H9 (cell line): Measurements from ENCODE around the gene OXSR1. TPM values are rescaled to one million over a fixed set of nuclear protein-coding genes. Genes with fewer than 3 reads are reported as not detected.

Experiments used
- DNase-seq: peaks from one replicate; pipeline ENCODE4 v3.0.0-alpha.2; 2017
- H2AFZ ChIP-seq: one replicate; pipeline ENCODE4 v1.6.1; 2013; ENCODE audit warnings: mild to moderate bottlenecking, low read length, control low read depth, moderate library complexity
- H2AK5ac ChIP-seq: 2 replicates; pipeline ENCODE4 v1.6.1; 2013; ENCODE audit warnings: low read length, control low read depth, mixed read lengths; ENCODE audit not compliant: insufficient read length
- H2BK120ac ChIP-seq: one replicate; pipeline ENCODE4 v1.6.1; 2013; ENCODE audit warnings: low read depth, mild to moderate bottlenecking, low read length, control low read depth, inconsistent platforms; ENCODE audit not compliant: poor library complexity, severe bottlenecking
- H2BK12ac ChIP-seq: 2 replicates; pipeline ENCODE4 v1.6.1; 2013; ENCODE audit warnings: low read length, control low read depth, mixed read lengths, low read depth; ENCODE audit not compliant: insufficient read length
- H2BK15ac ChIP-seq: 2 replicates; pipeline ENCODE4 v1.6.1; 2013; ENCODE audit warnings: low read depth, low read length, control low read depth
- H2BK20ac ChIP-seq: one replicate; pipeline ENCODE4 v1.6.1; 2013; ENCODE audit warnings: low read depth, mild to moderate bottlenecking, low read length, control low read depth, inconsistent platforms; ENCODE audit not compliant: poor library complexity, severe bottlenecking
- H2BK5ac ChIP-seq: 2 replicates; pipeline ENCODE4 v1.6.1; 2013; ENCODE audit warnings: low read length, control low read depth, mixed read lengths; ENCODE audit not compliant: insufficient read length
- H3K14ac ChIP-seq: 2 replicates; pipeline ENCODE4 v1.6.1; 2013; ENCODE audit warnings: low read length, control low read depth; ENCODE audit not compliant: insufficient read depth
- H3K18ac ChIP-seq: 2 replicates; pipeline ENCODE4 v1.6.1; 2013; ENCODE audit warnings: low read depth, mild to moderate bottlenecking, mixed read lengths, low read length, control low read depth; ENCODE audit not compliant: insufficient read length
- H3K23ac ChIP-seq: 2 replicates; pipeline ENCODE4 v1.6.1; 2013; ENCODE audit warnings: low read length, control low read depth, mixed read lengths, low read depth; ENCODE audit not compliant: insufficient read length
- H3K23me2 ChIP-seq: 2 replicates; pipeline ENCODE4 v1.6.1; 2013; ENCODE audit warnings: low read depth, mild to moderate bottlenecking, mixed read lengths, low read length, control low read depth; ENCODE audit not compliant: insufficient read length, poor library complexity, severe bottlenecking
- H3K27ac ChIP-seq: 2 replicates; pipeline ENCODE4 v1.5.1; 2013; ENCODE audit warnings: low read length, control low read depth, mixed read lengths, low read depth; ENCODE audit not compliant: insufficient read length
- H3K27me3 ChIP-seq: 2 replicates; pipeline ENCODE4 v1.6.1; 2013; ENCODE audit warnings: low read length, control low read depth, inconsistent platforms; ENCODE audit not compliant: insufficient read depth
- H3K4ac ChIP-seq: 2 replicates; pipeline ENCODE4 v1.6.1; 2013; ENCODE audit warnings: low read depth, mild to moderate bottlenecking, control low read depth, inconsistent platforms, low read length, moderate library complexity
- H3K4me1 ChIP-seq: 2 replicates; pipeline ENCODE4 v1.6.1; 2013; ENCODE audit warnings: low read length, control low read depth, inconsistent platforms; ENCODE audit not compliant: insufficient read depth
- H3K4me2 ChIP-seq: 2 replicates; pipeline ENCODE4 v1.6.1; 2013; ENCODE audit warnings: low read length, control low read depth, mixed read lengths; ENCODE audit not compliant: insufficient read length, insufficient read depth
- H3K56ac ChIP-seq: 2 replicates; pipeline ENCODE4 v1.6.1; 2013; ENCODE audit warnings: low read depth, mild to moderate bottlenecking, mixed read lengths, low read length, control low read depth; ENCODE audit not compliant: insufficient read length
- H3K79me1 ChIP-seq: 2 replicates; pipeline ENCODE4 v1.6.1; 2013; ENCODE audit warnings: low read depth, mild to moderate bottlenecking, moderate library complexity, low read length, control low read depth, inconsistent platforms; ENCODE audit not compliant: insufficient read depth, poor library complexity, severe bottlenecking
- H3K79me2 ChIP-seq: 2 replicates; pipeline ENCODE4 v1.6.1; 2013; ENCODE audit warnings: low read length, control low read depth, inconsistent platforms; ENCODE audit not compliant: insufficient read depth
- H3K9ac ChIP-seq: 2 replicates; pipeline ENCODE4 v1.6.1; 2013; ENCODE audit warnings: low read length, control low read depth, mixed read lengths; ENCODE audit not compliant: insufficient read length; ENCODE audit errors: extremely low read depth
- H3K9me3 ChIP-seq: one replicate; pipeline ENCODE4 v1.6.1; 2013; ENCODE audit warnings: low read depth, low read length, inconsistent platforms; ENCODE audit not compliant: control insufficient read depth
- H3T11ph ChIP-seq: one replicate; pipeline ENCODE4 v1.6.1; 2013; ENCODE audit warnings: mild to moderate bottlenecking, low read length, control low read depth, inconsistent platforms
- H4K20me1 ChIP-seq: one replicate; pipeline ENCODE4 v1.6.1; 2013; ENCODE audit not compliant: control insufficient read depth, insufficient read length, insufficient read depth
- H4K5ac ChIP-seq: 2 replicates; pipeline ENCODE4 v1.6.1; 2013; ENCODE audit warnings: low read depth, mild to moderate bottlenecking, mixed read lengths, low read length, control low read depth; ENCODE audit not compliant: insufficient read length
- H4K8ac ChIP-seq: replicated peaks from 2 replicates; pipeline ENCODE4 v1.6.1; 2013; ENCODE audit warnings: low read length, control low read depth, mixed read lengths, low read depth; ENCODE audit not compliant: insufficient read length
- H4K91ac ChIP-seq: 2 replicates; pipeline ENCODE4 v1.6.1; 2013; ENCODE audit warnings: low read depth, mild to moderate bottlenecking, moderate library complexity, mixed read lengths, low read length, control low read depth; ENCODE audit not compliant: insufficient read length
- H3K27ac Mint-ChIP-seq, 3 experiments: 2 replicates in 2 of 3; 3 replicates in 1 of 3; pipeline ENCODE4 v1.8.0; 2020 to 2021; ENCODE audit warnings: mixed read lengths in 3 of 3, mild to moderate bottlenecking in 1 of 3, moderate library complexity in 1 of 3
- H3K27me3 Mint-ChIP-seq: 2 replicates; pipeline ENCODE4 v1.8.0; 2021; ENCODE audit warnings: low read depth, mild to moderate bottlenecking, moderate library complexity, mixed read lengths
- H3K36me3 Mint-ChIP-seq, 3 experiments: 2 replicates in 2 of 3; 3 replicates in 1 of 3; pipeline ENCODE4 v1.8.0; 2020 to 2021; ENCODE audit warnings: low read depth in 3 of 3, mixed read lengths in 3 of 3; ENCODE audit not compliant: insufficient read depth in 1 of 3
- H3K4me1 Mint-ChIP-seq, 2 experiments: 2 replicates each; pipeline ENCODE4 v1.8.0; 2020; ENCODE audit warnings: mixed read lengths in 2 of 2
- H3K4me3 Mint-ChIP-seq, 2 experiments: 2 replicates in 1 of 2; 3 replicates in 1 of 2; pipeline ENCODE4 v1.8.0; 2020 to 2021; ENCODE audit warnings: mild to moderate bottlenecking in 2 of 2, mixed read lengths in 2 of 2, moderate library complexity in 1 of 2
- H3K9me3 Mint-ChIP-seq, 2 experiments: 2 replicates in 1 of 2; 3 replicates in 1 of 2; pipeline ENCODE4 v1.8.0; 2020; ENCODE audit warnings: mild to moderate bottlenecking in 2 of 2, mixed read lengths in 2 of 2, moderate library complexity in 1 of 2
- WGBS: extraction: QIAGEN DNeasy Blood & Tissue Kit; methylation state at CpG from one replicate; pipeline ENCODE4 v1.1.7; 2013; ENCODE audit warnings: missing lambda C conversion rate, low lambda C conversion rate, mixed read lengths; ENCODE audit not compliant: insufficient read length; ENCODE audit errors: extremely low coverage; 5-methylcytosine and 5-hydroxymethylcytosine counted together
- total RNA-seq: library from RNA; stranded (reverse); gene quantifications from 2 replicates; pipeline ENCODE4 v1.2.1, GENCODE V29; 2021
- TF ChIP-seq, protein P1 (sequence below): fragments of 200-600 bp; sonication (generic); conservative IDR thresholded peaks from 3 replicates; pipeline ENCODE4 v1.8.0; 2021; ENCODE audit warnings: antibody characterized with exemption, mild to moderate bottlenecking

OXSR1 gene
- total RNA-seq, 1 experiment from 2014 or later, result 54.1 TPM

DNA sequence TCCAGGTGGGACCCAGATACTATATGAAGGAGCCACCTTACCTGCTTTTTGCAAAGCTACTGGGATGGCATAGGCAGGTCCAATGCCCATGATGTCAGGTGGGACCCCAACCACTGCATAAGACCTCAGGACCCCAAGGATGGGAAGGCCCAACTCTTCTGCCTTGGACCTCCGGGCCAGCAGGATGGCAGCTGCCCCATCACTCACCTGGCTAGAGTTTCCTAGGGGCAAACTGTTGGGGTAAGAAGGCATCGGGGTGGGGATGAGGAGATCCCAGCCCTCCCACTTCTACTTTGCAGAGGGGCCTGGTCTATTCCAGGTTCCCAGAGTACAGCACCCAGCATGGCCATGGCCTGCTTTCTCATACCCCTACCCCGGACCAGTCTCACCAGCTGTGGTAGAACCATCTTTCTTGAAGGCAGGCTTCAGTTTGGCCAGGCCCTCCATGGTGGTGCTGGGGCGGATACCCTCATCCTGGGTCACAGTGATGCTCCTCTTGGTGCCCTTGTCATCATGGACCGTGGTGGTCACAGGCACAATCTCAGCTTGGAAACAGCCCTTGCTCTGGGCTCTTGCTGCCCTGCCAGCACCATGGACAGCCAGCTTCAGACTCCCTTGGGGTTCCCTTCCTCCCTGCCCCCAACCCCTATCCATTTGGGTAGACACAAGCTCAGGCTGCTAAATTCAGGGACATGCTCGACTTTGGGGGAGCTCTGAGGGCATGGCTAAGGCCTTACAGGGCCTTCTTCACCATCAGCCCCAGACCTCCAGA lies 39.0 kb upstream of the OXSR1 start:
- no peak overlapping the region for H3K27ac ChIP-seq
- H3K36me3 Mint-ChIP-seq, result peaks cover 56 to 86% (median 75%) of the 10 kb centered on the region in 3 experiments

More for the DNA sequence above, 39.0 kb upstream of the OXSR1 start:
- Mint-ChIP-seq H3K4me3 (no peak overlapping the region), H3K27me3 (no peaks in the 10 kb centered on the region), H3K4me1 (no peaks in the 10 kb centered on the region), H3K9me3 (no peaks in the 10 kb centered on the region), H3K27ac (no peak overlapping the region)
- Histone ChIP-seq H3K23me2 (no peaks in the 10 kb centered on the region), H3K4ac (no peak overlapping the region), H4K91ac (no peak overlapping the region), H4K8ac (no peak overlapping the region), H3K56ac (no peak overlapping the region), H2BK12ac (no peak overlapping the region), H3K79me2 (no peaks in the 10 kb centered on the region), H2BK20ac (no peak overlapping the region), H3K4me1 (no peaks in the 10 kb centered on the region), H3K9ac (no peak overlapping the region), H4K20me1 (no peaks in the 10 kb centered on the region), H3K27me3 (no peaks in the 10 kb centered on the region), H3K79me1 (no peaks in the 10 kb centered on the region), H2BK120ac (no peak overlapping the region), H3K4me2 (no peak overlapping the region), H3K9me3 (no peaks in the 10 kb centered on the region), H3K18ac (no peak overlapping the region), H2AK5ac (no peak overlapping the region), H3K14ac (no peak overlapping the region), H3K23ac (no peak overlapping the region), H4K5ac (no peak overlapping the region), H2BK15ac (no peak overlapping the region), H2AFZ (no peak overlapping the region), H2BK5ac (no peak overlapping the region), H3T11ph (no peak overlapping the region)
- DNase-seq, result no peak
- no CpG with 5 or more reads among the region's 6 CpGs for WGBS
- TF ChIP-seq, protein P1, sequence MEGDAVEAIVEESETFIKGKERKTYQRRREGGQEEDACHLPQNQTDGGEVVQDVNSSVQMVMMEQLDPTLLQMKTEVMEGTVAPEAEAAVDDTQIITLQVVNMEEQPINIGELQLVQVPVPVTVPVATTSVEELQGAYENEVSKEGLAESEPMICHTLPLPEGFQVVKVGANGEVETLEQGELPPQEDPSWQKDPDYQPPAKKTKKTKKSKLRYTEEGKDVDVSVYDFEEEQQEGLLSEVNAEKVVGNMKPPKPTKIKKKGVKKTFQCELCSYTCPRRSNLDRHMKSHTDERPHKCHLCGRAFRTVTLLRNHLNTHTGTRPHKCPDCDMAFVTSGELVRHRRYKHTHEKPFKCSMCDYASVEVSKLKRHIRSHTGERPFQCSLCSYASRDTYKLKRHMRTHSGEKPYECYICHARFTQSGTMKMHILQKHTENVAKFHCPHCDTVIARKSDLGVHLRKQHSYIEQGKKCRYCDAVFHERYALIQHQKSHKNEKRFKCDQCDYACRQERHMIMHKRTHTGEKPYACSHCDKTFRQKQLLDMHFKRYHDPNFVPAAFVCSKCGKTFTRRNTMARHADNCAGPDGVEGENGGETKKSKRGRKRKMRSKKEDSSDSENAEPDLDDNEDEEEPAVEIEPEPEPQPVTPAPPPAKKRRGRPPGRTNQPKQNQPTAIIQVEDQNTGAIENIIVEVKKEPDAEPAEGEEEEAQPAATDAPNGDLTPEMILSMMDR, result no peak
